ENCODE results near the gene STK17A.

The STK17A gene

DNA sequence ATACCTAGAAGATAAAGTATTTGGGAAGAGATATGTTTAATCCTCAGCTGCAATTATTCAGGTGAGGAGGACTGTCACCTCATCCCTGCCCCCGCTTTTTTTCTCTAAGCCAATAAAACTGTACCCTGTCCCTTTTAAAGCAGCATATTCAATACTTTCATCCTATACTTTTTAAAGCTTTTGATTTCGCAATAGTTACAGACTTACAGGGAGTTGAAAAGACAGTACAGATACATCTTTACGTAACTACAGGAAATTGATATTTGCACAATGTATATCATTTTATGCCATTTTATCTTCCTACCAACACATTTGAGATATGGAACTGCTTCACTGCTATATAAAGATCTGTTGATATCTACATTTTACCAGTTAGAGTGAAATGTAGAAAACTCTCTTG is 47.6 kb downstream of the STK17A start:
- H3K4me3 ChIP-seq (ENCODE audit: low read depth, low read length): no peak overlapping the region
- no peak overlapping the region for H3K27ac ChIP-seq (ENCODE audit: extremely low read depth, low read depth, low read length)
- ChIA-PET CTCF (interaction anchor here (1.4 kb wide), 1 partner anchor 48 kb away, joined by 5 read pairs; the partner anchor contains the start of gene STK17A), POLR2A (no interaction called here)
- no peaks in the 10 kb centered on the region for H3K4me1 ChIP-seq (ENCODE audit: control insufficient read depth, insufficient read depth, low read length)
- H3K9me3 ChIP-seq (ENCODE audit: control insufficient read depth, insufficient read depth, low read depth, low read length): no peaks in the 10 kb centered on the region
- TF ChIP-seq ZBTB26 (tag by site-specific recombination; optimal IDR thresholded peaks at IDR 0.05) (no peak), ZNF830 (tag by site-specific recombination; IDR thresholded peaks at IDR 0.05; ENCODE audit: low read depth) (no peak), ZNF394 (tag by site-specific recombination; IDR thresholded peaks at IDR 0.05; ENCODE audit: borderline replicate concordance) (no peak), ZSCAN30 (tag by site-specific recombination; IDR thresholded peaks at IDR 0.05) (no peak), ZNF19 (tag by site-specific recombination; IDR thresholded peaks at IDR 0.05; ENCODE audit: low read depth) (no peak), ZNF169 (tag by site-specific recombination; IDR thresholded peaks at IDR 0.05) (no peak), MYNN (tag by site-specific recombination; IDR thresholded peaks at IDR 0.05; ENCODE audit: borderline replicate concordance) (no peak), ZIC2 (tag by site-specific recombination; IDR thresholded peaks at IDR 0.05) (no peak), HOXD13 (CRISPR knock-in tag; IDR thresholded peaks at IDR 0.05; ENCODE audit: borderline replicate concordance) (no peak), ZFP37 (tag by site-specific recombination; IDR thresholded peaks at IDR 0.05) (no peak), SALL2 (tag by site-specific recombination; IDR thresholded peaks at IDR 0.05; ENCODE audit: borderline replicate concordance) (no peak), TSHZ1 (tag by site-specific recombination; IDR thresholded peaks at IDR 0.05; ENCODE audit: borderline replicate concordance) (no peak), ZNF211 (tag by site-specific recombination; IDR thresholded peaks at IDR 0.05; ENCODE audit: low read depth) (no peak), WT1 (tag by site-specific recombination; IDR thresholded peaks at IDR 0.05) (no peak), ZEB2 (tag by site-specific recombination; IDR thresholded peaks at IDR 0.05) (no peak), FEZF1 (tag by site-specific recombination; IDR thresholded peaks at IDR 0.05) (no peak), GLI2 (tag by site-specific recombination; IDR thresholded peaks at IDR 0.05; ENCODE audit: borderline replicate concordance, low read depth) (no peak), ZNF114 (tag by site-specific recombination; IDR thresholded peaks at IDR 0.05) (no peak), ZNF148 (tag by site-specific recombination; IDR thresholded peaks at IDR 0.05; ENCODE audit: borderline replicate concordance) (no peak), HOXC10 (CRISPR knock-in tag; IDR thresholded peaks at IDR 0.05) (no peak)
- H3K36me3 ChIP-seq (ENCODE audit: control insufficient read depth in 2 of 2, insufficient read depth in 1 of 2, low read length in 2 of 2): peaks cover 13 to 58% of the 10 kb centered on the region in 2 experiments
